HG03457 (cell line): ENCODE results near the gene RIN3.

ENCODE experiments used
- ATAC-seq: cut with Tn5 transposase; IDR thresholded peaks from one replicate; pipeline ENCODE4 v1.9.1; 2021; ENCODE audit warnings: moderate number of reproducible peaks; ENCODE audit not compliant: unreplicated experiment

The RIN3 gene

GRCh38 chr14:92513204-92513965, at the start of gene RIN3:
RIN3 (plus strand) TSS chr14:92513781; CDS start chr14:92513933, 152 bp downstream.
- peak; percentile 45 for ATAC-seq

GRCh38 chr14:92464156-92464555, 49.4 kb upstream of the RIN3 start:
- ATAC-seq, result no peak

GRCh38 chr14:92464716-92465115, 48.9 kb upstream of the RIN3 start:
- ATAC-seq, result no peak

- ATAC-seq, result no peak
These were observed 48.1 kb upstream of the RIN3 start for GRCh38 chr14:92465353-92466055.

GRCh38 chr14:92466059-92466458, 47.5 kb upstream of the RIN3 start:
- ATAC-seq, result no peak

GRCh38 chr14:92469515-92469914, 44.1 kb upstream of the RIN3 start:
- no peak for ATAC-seq

- ATAC-seq, result no peak
These were observed 43.4 kb upstream of the RIN3 start for GRCh38 chr14:92470215-92470614.

- ATAC-seq, result no peak
These were observed 42.8 kb upstream of the RIN3 start for GRCh38 chr14:92470811-92471210.

GRCh38 chr14:92471919-92472318, 41.7 kb upstream of the RIN3 start:
- no peak for ATAC-seq

- no peak for ATAC-seq
These were observed 40.7 kb upstream of the RIN3 start for GRCh38 chr14:92472860-92473259.

- ATAC-seq, result no peak
These were observed 40.2 kb upstream of the RIN3 start for GRCh38 chr14:92473261-92473968.

- ATAC-seq, result no peak
These were observed 39.5 kb upstream of the RIN3 start for GRCh38 chr14:92473969-92474535.

GRCh38 chr14:92475037-92475436, 38.5 kb upstream of the RIN3 start:
- ATAC-seq, result no peak

- no peak for ATAC-seq
These were observed 38.0 kb upstream of the RIN3 start for GRCh38 chr14:92475451-92476187.

GRCh38 chr14:92480856-92481255, 32.7 kb upstream of the RIN3 start:
- ATAC-seq, result no peak

GRCh38 chr14:92481386-92481785, 32.2 kb upstream of the RIN3 start:
- ATAC-seq, result no peak

GRCh38 chr14:92481811-92482555, 31.6 kb upstream of the RIN3 start:
- no peak for ATAC-seq

GRCh38 chr14:92482621-92483319, 30.8 kb upstream of the RIN3 start:
- ATAC-seq, result no peak

GRCh38 chr14:92484132-92484823, 29.3 kb upstream of the RIN3 start:
- ATAC-seq, result no peak
